Measurements from ENCODE around the gene FAM135A.
"Not testable (repeated sequence)": the region's sequence is repeated elsewhere in the genome, so short reads cannot be mapped to it uniquely, and the experiment has no call there.

FAM135A gene

DNA sequence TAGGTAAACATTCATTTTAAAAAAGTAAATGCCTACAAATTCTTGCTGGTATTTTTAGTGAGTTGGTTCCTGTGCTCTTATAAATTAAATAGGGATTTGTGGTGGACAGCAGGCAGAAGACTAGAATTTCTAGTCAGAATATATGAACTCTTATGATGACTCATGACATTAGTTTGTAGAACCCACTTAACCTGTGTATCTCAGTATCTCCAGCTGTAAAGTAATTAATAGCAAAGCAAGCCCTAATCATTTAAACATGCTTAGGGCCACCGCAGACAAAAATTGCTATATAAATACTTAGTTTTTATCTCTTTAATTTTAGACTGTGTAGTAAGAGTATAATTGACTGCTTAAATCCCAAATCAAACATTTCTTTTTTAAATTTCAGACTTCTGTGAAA is 2.4 kb downstream of the FAM135A start:
- no peak overlapping the region for H3K4me3 ChIP-seq (ENCODE audit: control insufficient read depth, low read depth, low read length)
- DNase-seq (ENCODE audit: low read depth), result no peak
- TF ChIP-seq, protein P1, sequence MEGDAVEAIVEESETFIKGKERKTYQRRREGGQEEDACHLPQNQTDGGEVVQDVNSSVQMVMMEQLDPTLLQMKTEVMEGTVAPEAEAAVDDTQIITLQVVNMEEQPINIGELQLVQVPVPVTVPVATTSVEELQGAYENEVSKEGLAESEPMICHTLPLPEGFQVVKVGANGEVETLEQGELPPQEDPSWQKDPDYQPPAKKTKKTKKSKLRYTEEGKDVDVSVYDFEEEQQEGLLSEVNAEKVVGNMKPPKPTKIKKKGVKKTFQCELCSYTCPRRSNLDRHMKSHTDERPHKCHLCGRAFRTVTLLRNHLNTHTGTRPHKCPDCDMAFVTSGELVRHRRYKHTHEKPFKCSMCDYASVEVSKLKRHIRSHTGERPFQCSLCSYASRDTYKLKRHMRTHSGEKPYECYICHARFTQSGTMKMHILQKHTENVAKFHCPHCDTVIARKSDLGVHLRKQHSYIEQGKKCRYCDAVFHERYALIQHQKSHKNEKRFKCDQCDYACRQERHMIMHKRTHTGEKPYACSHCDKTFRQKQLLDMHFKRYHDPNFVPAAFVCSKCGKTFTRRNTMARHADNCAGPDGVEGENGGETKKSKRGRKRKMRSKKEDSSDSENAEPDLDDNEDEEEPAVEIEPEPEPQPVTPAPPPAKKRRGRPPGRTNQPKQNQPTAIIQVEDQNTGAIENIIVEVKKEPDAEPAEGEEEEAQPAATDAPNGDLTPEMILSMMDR (conservative IDR thresholded peaks at IDR 0.05; ENCODE audit: control insufficient read depth, insufficient read depth, low read depth, low read length), result no peak

DNA sequence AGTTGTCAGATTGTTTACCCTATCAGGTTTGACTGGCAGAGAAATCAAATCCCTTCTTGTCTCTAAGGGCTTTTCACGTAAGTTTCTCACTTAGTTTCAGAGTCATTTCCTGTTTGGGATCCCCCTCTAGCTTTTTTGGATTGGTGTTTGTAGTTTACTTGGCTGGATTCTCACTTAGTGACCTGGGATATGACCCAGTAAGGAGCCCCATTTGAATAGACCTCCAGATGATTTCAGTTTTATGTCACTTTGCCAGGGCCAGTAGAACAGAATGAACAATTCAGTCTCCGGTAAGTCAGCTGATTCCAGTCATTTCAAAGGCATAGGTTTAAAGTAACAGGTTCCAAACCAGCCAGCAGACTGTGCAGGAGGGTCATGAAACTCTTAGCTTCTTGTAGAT is 8.2 kb downstream of the FAM135A start:
- no peak overlapping the region for H3K4me3 ChIP-seq (ENCODE audit: control insufficient read depth, low read depth, low read length)
- TF ChIP-seq, protein P1 (conservative IDR thresholded peaks at IDR 0.05; ENCODE audit: control insufficient read depth, insufficient read depth, low read depth, low read length), result no peak
- no peak for DNase-seq (ENCODE audit: low read depth)

DNA sequence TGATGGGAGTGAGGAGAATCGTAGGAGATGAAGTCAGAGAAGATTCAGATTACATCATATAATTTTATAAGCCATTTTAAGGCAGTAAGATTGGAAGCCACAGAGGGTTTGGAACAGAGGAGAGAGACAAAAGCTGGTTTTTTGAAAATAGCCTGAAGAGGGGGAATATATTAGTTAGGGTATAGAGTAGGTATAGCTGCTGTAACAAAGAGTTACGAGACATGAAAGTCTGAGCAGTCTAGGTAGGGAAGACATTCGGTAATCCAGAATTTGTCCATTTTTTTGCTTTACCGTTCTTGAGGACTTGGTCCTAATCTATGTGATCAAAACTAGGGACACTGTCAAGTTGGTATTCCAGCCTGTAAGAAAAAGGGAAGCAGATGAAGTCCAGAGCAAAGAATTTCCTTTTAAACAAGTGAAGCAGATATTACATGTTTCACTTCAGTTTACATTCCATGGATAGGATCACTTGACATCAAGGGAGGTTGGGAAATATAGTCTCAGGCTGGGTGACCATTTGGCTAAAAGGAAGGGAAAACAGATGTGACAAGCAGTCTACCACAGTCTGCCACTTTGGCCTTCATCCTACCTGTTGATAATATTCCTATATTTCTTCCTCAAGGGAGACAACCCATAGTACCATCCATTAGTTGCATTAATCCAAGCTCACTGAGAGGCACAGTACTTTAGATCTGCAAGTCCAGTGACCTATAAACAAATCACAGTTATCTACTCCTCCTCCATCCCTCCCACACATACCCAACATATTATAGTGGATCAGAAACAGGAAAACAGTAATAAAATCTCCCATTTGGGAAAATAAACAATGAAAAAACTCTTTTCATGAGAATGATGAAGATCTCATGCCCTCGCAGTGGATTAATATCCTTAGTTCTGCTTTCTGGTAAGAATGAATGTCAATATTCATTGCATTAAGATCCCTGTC is 10.2 kb downstream of the FAM135A start:
- no peak for DNase-seq (ENCODE audit: low read depth)
- TF ChIP-seq, protein P1 (conservative IDR thresholded peaks at IDR 0.05; ENCODE audit: control insufficient read depth, insufficient read depth, low read depth, low read length), result no peak

DNA sequence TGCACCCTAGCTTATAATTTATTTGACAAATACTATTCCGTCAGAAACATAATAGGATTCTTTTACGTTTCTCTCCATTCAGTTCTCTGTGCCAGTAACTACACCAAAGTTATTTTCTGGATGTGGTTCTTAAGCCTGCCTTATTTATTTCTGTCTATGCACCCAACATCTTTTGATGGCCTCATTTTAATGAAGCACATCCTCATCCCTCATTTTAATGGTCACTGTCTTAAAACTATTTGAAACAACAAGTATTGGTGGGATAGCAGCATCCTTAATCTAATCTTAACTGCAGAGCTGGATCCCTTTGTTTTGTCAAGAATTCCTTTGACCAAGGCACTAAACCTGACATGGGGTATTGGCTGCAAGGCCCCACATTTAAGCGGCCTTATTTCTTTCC is 11.0 kb downstream of the FAM135A start:
- H3K4me3 ChIP-seq (ENCODE audit: control insufficient read depth, low read depth, low read length), result no peak overlapping the region
- no peak for DNase-seq (ENCODE audit: low read depth)
- TF ChIP-seq, protein P1 (conservative IDR thresholded peaks at IDR 0.05; ENCODE audit: control insufficient read depth, insufficient read depth, low read depth, low read length), result no peak

More for the DNA sequence above, 10.2 kb downstream of the FAM135A start:
- H3K4me3 ChIP-seq (ENCODE audit: control insufficient read depth, low read depth, low read length), result no peak overlapping the region

DNA sequence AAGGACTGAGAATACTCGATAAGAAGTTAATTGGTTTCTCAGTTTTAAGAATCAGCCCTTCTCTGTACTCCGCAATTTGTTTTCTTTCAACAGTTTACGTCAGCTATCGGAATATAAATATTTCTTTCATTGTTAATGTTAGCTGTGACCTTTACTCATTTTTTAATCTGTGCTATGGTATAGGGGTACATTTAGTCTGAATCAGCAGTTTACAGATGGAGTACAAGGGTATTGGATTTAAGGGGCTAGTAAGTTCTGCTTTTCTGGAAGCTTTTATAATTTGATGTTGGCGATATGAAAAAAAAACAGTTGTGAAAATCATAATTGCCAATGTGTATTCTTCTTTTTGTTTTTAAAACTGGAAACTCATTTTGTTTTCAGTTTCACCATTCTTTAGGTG is 23.0 kb downstream of the FAM135A start:
- H3K4me3 ChIP-seq (ENCODE audit: control insufficient read depth, low read depth, low read length), result no peak overlapping the region
- no peak for DNase-seq (ENCODE audit: low read depth)
- TF ChIP-seq, protein P1 (conservative IDR thresholded peaks at IDR 0.05; ENCODE audit: control insufficient read depth, insufficient read depth, low read depth, low read length), result no peak

DNA sequence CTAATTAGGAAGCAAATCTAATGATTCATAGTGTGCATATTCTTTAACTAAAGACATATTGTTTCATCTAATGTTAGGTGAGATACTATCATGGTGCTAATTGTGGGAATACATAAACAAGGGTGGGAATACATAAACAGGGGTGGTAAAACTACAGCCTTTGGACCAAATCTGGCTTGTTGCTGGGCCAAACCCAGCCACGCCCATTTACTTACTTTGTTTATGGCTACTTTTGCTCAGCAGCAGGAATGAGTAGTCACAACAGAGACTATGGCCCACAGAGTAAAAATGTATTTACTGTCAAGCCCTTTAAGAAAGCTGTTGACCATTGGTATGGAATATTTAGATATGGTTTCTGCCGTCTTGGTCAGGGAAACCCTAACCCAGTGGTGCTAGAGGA is 31.7 kb downstream of the FAM135A start:
- H3K4me3 ChIP-seq (ENCODE audit: control insufficient read depth, low read depth, low read length), result no peak overlapping the region
- TF ChIP-seq, protein P1 (conservative IDR thresholded peaks at IDR 0.05; ENCODE audit: control insufficient read depth, insufficient read depth, low read depth, low read length), result no peak
- DNase-seq (ENCODE audit: low read depth), result no peak

DNA sequence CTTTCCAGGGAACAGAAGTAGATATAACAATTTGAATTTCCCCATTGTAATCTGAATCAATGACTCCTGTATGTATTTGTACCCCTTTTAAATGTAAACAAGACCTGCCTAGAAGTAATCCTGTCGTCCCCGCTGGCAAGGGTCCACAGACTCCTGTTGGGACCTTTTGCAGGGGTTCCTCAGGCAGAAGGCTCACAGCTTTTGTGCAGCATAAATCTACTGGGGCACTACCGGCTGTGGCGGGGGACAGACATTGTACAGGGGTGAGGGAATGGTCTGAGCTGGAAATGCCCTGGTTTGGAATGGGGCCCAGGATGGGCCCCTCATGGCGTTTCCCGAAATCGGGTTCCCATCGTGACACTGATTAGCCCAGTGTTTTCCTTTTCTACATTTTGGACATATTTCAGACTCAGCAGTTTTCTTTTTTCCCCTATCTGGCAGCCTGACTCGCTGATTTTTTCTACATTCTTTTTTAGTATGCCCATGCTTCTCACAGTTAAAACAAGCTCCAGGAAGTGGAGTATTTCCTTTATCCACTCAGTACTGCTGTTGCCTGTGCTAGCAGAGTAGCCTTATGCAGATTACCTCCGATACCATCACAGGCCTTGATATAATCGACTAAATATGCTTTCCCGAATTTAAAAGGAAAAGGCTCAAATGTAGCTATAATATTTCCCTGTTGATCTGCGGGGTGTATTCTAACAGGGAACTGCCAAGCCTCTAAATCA is 34.2 kb downstream of the FAM135A start:
- not testable (repeated sequence) for H3K4me3 ChIP-seq (ENCODE audit: control insufficient read depth, low read depth, low read length); DNase-seq (ENCODE audit: low read depth)

DNA sequence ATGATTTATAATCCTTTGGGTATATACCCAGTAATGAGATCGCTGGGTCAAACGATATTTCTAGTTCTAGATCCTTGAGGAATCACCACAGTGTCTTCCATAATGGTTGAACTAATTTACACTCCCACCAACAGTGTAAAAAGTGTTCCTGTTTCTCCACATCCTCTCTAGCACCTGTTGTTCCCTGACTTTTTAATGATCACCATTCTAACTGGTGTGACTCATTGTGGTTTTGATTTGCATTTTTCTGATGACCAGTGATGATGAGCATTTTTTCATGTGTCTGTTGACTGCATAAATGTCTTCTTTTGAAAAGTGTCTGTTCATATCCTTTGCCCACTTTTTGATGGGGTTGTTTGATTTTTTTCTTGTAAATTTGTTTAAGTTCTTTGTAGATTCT is 40.6 kb downstream of the FAM135A start:
- not testable (repeated sequence) for H3K4me3 ChIP-seq (ENCODE audit: control insufficient read depth, low read depth, low read length)
- DNase-seq (ENCODE audit: low read depth), result peak; percentile 26
